Measurements from ENCODE around the gene BSN.
"Not testable (repeated sequence)": the region's sequence is repeated elsewhere in the genome, so short reads cannot be mapped to it uniquely, and the experiment has no call there.

BSN gene

DNA sequence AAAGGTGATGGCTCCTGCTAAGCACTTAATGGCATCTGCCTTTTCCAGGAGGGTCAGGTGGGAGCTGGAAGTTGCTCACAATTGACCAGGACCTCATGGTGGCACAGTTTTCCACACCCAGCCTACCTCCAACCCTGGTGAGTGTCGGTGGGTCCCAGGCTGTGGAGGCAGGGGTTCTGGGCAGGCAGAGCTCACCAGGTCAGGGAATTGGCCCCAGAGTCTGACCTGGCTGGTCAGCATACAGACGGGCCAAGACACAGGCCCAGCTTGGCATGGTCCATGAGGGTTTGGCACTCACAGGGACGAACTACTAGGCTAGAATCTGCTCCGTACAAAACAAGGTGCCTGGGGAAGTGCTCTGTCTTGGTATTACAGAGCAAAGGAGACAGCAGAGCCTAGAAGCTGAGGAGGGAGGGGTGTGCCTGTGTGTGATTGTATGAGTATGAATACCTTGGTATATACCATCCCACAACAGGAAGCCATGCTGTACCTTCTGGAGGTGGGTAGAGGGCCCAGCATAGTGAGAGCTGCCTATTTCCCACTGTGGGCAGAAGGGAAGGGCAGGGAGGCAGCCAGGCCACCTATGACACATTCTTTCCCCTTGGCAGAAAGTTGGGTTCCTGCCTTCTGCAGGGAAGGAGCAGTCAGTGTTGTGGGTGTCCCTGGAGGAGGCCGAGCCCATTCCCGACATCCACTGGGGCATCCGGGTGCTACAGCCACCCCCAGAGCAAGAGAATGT is 126.4 kb downstream of the BSN start:
- DNase-seq: no peak

DNA sequence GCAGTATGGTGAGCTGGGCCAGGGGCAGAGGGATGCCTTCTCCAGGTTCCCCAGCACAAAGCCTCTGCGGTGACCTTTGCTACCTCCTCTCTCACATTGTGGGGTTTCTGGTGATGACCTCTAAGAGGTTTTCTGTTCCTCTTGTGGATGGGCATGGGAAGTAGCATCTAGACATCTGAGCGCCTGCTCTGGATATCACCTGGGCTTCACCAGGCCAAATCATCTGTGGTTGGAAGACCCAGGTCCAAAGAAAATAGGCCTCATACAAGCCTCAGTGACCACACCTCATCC is 126.9 kb downstream of the BSN start:
- DNase-seq: no peak

DNA sequence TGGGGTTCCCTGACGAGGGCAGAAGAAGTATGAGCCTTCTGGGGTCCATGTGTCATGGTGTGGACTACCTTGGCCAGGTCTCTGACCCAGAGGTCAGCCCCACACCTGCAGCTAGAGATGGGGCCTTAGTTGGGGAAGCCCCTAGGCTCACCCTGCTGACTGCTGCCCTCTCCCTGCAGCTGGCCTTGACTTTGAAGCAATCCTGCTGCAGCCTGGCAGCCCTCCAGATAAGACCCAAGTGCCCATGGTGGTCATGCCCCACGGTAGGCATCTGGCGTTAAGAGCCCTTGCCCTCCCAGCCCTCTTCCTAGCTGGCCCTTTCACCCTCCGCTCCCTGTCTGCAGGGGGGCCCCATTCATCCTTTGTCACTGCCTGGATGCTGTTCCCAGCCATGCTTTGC is 127.3 kb downstream of the BSN start:
- no peak for DNase-seq

DNA sequence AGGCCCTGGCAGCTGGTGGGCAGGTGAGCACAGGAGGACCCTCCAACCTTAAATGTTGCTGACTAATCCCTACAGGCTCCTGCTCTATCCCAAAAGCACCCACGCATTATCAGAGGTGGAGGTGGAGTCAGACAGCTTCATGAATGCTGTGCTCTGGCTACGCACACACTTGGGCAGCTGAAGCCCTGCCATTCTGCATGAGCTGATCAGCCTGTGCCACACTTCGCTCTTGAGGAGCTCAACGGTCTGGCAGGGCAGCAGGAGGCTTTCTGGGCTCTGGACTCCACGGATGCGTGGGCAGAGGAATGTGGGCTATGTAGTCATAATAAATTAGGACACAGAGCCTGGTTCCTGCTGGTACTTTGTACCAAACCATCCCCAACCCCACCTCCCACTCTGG is 128.9 kb downstream of the BSN start:
- no peak for DNase-seq

DNA sequence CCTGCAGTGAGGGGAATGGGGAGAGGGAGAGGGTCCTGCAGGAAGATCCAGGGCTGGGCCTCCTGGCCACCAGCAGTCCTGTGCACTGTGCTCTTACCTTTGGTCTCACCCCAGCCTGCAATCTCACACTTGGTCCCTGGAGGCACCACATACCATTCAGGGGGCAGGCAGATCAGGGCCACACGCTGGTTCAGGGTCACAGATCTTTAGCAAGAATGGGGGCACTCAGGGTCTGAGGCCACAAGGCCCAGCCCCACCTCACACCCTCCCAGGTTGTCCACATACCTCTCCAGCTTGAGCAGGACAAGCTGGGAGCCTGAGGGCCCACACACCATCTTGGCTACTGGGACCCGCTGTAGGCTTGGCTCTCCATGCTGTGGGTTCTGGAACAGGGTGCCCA is 130.2 kb downstream of the BSN start:
- not testable (repeated sequence) for DNase-seq

DNA sequence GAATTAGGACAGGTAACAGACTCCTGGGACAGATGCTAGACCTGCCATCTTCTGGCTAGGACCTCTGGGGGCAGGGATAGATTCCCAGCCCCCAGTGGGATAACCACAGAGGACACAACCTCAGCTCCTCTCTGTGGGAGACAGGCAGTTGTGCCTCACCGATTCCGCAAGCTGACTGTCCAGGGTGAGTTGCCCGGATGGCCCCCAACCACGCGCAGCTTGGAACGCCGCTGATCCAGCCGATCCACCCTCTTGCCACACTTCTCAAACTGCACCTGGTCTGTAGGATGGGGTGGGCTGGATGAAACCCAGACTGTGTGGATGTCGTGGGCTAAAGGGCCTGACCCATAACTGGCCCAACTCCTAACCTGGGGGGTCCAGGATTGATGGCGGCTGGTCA is 130.8 kb downstream of the BSN start:
- DNase-seq: not testable (repeated sequence)

DNA sequence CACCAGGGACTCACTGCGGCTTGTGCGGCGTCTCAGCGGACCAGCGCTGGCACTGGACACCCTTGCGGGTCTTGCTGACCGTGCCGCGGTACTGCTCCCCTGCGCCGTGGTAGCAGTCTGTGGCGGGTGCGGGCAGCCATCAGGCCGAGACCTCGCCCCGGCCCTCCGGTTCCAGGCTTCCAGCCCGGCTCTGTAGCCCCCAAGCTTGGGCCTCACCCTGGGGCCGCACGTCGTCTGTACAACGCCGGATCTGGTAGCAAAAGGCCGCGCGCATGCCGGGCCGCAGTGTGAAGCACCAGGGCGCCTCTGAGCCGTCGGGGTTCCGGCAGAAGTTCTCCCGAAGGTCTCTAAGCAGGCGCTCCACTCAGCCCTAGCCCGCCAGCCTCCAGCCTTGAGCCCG is 131.6 kb downstream of the BSN start:
- DNase-seq: not testable (repeated sequence)

DNA sequence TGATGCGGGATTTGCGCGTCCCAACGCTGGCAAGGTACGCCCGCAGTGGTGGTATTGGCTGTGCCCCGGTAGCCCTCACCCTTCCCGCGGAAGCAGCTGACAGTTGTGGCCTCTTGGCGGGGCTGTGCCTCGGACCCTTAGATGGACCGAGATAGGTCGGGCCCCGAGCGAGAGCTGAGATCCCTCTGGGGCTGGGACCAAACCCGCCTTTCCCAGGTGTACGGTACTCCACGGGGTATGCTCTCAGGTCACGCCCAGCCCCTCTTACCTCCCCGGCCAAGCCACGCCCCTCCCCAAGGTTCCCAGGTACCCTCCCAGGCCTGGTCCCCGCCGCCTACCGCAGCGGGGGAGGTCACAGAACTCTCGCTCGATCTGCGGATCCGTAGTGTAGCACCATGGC is 132.1 kb downstream of the BSN start:
- peak; percentile 30 for DNase-seq

DNA sequence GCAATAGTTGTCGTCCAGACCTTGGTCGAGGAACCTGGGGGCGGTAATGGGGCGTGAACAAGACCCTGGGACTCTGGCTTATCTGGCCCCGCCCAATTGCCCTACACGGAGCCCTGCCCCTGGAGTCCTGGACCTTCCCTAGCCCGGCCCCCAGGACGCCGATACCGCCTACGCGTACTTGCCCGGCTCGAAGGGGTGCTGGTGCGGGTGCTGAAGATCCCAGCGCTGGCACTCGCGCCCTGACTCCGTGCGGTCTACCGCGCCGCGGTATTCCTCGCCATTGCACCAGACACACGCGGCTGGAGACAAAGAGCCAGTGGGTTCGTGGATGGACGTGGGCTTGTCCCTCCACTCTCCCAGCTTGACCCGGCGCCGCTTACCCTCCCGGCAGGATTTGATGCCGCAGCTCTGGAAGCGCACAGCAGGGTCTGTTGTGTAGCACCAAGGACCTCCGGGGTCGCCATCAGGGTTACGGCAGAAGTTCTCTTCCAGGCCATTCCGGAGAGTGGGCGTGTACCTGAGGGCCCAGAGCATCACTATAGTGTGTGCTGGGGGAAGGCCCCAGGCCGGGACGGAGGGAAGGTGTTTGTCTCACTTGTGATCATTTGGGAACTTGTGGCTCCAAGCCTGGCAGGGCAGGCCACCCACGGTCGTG is 132.6 kb downstream of the BSN start:
- peak; percentile 43 for DNase-seq

DNA sequence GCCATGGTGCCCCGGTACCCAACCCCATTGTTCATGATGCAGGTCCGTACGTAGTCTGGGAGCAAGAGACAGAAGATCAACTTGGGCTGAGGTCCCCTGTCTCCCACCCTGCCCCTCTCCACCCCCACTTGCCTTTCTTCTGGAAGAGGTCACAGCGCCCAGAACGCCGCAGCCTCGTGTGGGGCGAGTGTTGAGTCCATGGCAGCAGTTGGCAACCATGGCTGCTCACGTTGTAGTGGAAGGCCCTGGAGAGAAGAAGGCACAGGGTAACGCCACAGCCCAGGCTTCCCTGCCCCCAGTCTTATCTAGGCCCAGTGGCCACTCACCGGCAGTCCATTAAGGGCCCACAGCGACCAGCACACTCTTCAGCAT is 133.1 kb downstream of the BSN start:
- DNase-seq: not testable (repeated sequence)

DNA sequence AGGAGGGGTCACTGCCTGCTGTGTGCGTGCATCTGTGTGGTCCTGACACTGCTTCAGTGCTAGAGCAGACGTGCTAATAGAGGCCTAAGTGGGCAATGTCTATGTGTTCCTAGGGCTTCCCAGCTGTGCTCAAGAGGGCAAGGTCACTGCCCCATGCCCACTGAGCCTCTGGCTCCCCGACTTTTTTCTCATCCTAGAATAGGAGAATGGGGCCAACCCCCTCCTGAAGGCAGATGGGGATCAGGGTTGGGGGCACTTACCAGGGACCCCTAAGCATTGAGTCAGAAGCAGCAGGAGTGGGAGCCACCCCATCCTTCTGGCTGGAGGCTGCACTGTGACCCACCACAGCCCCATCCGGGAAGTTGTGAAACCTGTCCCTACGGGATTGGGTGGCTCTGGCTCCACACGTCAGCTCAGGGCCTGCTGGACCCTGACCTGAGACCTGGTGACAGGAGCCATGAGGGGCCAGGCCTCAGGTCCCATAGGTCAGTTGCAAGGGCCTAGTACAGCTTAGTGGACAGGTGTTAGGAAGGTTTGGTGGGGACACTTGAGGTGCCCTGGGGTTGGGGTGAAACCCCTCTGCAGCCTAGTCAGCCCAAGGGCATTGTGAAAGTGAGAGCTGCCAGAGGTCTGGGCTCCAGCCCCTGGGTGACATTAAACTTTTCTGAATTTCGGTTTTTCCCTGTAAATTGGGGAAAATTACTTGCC is 134.2 kb downstream of the BSN start:
- not testable (repeated sequence) for DNase-seq

DNA sequence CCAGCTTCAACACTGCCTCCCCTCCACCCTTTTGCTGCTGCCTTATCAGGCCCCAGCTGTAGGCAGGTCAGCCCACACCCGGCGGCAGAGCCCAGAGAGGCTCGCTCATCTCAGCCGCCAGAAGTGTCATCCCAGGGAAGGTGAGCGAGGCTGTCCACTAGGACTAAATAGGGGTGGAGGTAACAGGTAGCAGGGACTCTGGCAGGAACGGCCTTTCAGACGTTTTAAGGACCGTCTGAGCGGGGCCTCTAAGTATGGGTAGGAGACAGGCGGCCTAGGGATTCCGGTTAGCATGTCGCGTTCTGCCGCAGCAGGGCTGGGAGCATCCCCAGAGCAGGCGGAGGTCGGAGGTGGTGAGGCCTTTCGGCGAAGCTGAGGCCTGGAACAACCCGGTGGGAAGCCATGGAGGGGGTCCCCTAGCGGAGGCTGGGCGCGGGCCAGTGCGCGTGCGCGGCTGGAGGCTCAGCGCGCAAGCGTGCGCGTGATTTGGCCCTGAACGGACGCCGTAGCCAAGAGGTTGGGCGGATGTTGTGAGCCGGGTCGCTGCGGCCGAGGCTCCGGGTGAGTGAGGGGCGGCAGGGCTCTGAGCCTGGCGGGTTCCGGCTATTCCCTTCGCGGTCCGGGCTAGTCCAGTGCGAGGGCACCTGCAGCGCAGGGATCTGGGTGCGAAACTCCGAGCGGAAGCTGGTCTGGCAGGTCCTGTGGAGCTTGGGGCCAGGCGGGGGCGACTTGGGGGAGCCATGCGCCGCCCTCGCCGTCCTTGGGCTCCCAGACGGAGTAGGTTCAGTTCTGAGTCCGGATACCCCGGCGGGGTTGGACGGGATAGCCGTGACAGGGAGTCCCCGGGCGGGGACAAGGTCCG is 135.0 kb downstream of the BSN start, which contains the start of the genes MST1 and RNF123:
Gene MST1 (minus strand): TSS at position 429 of the 862 bp plus-strand sequence. CDS start 783 bp downstream, outside the sequence.
Gene RNF123 (plus strand): TSS at position 512 of the 862 bp plus-strand sequence. CDS start 1,609 bp downstream, outside the sequence.
- DNase-seq: peak; percentile 92

DNA sequence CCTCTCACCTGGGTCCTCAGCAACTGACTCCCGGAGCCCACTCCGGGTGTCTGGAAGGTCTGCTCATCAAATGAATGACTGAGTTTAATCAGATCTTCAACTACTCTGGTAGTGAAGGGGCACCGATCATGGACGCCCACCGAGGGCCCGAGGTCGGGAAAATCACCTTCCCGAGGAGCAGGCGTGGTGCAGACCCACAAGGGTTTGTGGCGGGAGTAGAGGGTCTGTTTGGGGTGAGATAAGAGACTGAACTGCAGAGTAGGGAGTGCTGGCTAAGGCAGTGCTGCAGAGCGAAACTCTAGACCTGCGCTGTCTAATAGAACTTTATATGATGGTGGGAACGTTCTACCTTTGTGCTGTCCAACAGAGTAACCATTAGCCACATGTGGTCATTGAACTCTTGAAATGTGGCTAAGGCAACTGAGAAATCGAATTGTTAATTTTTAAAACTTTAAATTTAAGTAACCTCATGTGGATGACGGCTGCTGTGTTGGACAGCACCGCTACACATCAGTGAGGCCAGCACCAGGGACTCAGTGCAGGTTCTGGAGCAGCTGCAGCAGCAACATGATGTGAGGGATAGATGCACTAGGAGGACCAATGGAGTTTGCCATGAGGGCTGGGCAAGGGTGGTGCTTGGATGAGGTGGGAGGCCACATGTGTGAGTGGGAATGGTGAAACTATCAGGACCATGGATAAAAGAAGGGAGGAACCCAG is 135.8 kb downstream of the BSN start:
- DNase-seq: not testable (repeated sequence)

DNA sequence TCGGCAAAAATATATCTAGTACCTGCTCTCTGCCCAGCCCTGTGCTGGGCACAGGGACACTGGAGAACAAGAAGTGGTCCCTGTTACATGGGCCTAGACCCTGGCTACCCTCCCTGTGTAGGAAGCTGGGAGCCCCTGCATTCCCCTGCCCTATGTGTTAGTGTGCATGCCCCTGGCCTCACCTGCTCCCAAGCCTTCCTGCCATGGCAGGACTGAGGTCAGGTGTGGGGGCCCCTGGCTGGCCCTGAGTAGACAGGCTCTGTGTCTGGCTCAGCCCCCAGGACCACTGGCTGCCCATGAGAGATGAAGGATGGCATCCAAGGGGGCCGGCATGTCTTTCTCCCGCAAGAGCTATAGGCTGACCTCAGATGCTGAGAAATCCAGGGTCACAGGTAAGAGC is 136.6 kb downstream of the BSN start:
- DNase-seq: not testable (repeated sequence)

DNA sequence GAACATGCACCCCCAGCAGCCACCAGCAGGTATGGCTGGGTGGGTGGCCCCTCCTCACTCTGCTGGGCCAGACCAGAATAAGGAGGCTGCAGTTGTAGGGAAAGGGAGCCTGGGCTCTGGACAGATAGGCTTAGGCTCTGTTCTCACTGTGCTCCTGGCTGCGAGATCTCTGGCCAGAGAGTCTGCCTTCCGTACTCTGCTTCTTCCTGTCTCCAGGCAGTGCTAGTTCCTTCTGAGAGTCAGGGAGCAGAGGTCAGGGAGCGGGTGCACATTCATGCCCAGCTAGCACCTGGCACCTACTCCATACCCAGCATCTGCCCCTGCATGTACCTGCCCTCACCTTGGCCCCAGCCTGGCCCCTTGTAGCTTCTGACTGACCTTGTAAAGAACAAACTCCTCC is 137.2 kb downstream of the BSN start:
- not testable (repeated sequence) for DNase-seq

DNA sequence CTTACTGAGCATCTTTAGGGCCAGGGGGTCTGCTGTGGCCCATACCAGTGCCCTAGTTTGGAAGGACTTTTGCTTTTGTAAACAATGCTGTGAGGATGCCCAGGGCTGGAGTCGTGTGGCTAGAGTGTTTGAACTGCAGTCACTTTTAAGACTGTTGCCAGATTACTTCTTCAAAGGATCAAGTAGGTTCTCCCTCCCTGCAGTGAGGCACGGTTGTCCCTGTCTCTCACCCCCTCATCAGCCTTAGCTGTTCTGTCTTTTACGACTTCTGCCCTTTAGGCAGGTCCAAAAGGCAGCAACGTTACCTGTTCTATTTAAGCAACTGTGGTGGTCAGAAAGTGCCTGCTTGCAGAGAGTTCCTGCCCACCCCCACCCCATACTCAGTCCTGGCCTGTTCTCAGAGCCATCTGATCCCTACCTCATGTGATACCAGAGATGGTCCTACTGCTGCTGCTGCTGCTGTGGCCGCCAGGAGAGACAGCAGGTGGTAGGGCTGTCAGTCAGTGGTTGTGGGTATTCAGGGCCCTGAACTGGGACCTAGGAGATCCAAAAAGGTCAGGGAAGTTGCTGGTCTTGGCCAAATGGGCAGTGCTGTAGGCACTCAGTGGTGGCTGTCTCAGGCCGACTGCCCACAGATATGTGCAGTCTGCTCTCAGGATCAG is 140.3 kb downstream of the BSN start:
- DNase-seq: not testable (repeated sequence)

DNA sequence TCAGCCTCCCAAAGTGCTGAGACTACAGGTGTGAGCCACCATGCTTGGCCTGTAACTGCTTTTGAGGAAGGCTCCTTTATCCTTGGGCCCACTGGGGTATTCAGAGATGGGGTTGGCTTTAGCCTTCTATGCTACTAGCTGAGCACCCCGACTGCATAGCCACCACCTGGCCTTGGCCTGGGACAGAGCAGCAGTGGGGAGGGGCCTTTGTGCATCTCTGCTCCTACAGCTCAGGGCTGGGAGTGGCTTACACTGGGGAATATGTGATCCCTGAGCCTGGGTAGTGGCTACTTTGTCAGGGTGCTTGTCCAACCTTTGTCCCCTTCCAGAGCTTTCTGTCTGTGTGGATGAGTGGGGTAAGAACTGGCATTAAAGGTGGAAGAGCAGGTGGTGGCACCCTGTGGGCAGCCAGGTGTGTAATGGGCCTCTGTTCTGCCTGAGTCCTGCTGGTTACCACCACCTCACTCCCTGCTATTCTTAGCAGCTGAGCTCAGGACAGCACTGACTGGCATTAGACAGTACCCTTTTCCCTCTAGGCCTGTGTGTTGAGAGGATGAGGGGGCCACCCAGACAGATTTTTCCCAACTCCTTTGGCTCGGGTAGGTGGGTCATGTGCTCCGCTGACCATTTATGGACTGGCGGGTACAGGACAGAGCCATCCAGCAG is 141.2 kb downstream of the BSN start:
- not testable (repeated sequence) for DNase-seq

DNA sequence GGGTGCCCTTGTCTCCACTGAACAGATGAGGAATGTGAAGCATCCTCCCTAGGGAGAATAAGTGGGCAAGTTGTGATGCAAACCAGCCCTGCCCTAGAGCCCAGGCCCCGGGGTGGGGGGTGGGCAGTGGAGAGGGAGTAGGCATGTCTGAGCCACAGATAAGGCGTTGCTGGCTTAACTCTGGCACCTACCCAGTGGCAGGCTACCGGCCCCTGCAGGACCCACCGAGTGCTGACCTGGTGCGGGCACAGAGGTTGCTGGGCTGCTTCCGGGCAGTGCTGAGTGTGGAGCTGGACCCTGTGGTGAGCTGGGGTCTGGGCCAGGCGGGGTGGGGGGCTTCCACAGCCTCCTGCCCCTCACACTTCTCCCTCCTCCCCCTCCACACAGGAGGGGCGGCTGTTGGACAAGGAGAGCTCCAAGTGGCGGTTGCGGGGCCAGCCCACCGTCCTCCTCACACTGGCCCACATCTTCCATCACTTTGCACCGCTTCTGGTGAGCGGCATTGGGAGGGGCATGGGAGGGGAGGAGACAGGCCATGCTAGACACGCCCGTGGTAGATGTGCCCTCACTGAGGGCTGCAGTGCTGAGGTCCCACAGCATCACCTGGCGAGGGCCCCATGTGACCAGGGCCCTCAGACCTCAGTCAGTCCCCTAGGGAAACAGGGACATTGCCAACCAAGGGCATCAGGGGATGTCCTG is 145.2 kb downstream of the BSN start:
- no peak for DNase-seq

DNA sequence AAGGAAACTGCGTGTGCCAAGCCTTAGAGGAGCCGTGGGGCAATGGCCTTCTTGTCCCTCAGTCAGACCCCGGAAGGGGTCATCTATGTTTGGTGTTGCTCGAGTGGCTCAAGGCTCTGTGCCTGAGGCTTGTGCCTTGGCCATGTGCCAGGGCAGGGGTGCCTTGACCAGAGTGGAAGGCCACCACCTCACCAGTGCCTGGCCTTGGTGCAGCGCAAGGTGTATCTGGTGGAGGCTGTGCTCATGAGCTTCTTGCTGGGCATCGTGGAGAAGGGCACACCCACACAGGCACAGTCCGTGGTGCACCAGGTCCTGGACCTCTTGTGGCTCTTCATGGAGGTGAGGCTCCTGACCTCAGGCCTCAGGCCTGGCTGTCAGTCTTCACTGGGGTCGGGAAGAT is 145.7 kb downstream of the BSN start:
- DNase-seq: no peak

DNA sequence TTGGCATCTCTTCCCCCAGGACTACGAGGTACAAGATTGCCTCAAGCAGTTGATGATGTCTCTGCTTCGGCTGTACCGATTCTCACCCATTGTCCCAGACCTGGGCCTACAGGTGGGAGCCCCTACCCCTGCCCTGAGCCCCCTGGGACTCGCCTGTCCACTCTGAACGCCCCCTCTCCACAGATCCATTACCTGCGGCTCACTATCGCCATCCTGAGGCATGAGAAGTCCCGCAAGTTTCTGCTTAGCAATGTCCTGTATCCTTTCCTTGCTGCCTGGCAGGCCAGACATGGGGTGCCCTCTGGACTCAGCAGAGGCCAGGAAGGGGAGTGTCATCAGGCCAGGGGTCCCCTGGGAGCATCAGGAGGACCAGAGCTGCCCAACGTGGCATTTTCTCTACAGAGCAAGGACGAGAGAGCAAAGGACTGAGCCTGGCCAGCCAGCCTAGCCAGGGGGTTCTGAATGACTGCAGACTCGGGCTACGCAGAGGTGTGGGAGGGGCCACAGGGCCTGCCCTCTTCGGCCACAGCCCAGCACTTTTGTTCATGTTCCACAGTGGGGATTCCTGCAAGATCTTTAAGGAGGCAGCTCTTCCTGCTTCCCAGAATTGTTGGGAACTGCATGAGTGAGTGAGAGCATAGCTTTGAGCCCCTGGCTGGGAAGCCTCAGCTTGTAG is 146.3 kb downstream of the BSN start:
- DNase-seq: no peak

All from stimulated activated CD4-positive, alpha-beta T cell treated with anti-CD3 and anti-CD28 coated beads, Interleukin-12 subunit alpha, Interleukin-12 subunit beta, amount 100 ng/mL, for 4 hours (primary cell).